Stomach (tissue), 4 donors: ENCODE measurements around the gene CXCR5.
A peak's percentile ranks its signal among the peaks of the same experiment; 100 is the strongest.

Experiments
- POLR2AphosphoS5 ChIP-seq, 3 donors: sonication (generic); formaldehyde crosslinking; IDR thresholded peaks; one replicate each; pipeline ENCODE4 v1.6.1; 2016; ENCODE audit warnings: antibody characterized with exemption in 3 of 3
- TF ChIP-seq, protein P1 (sequence below), 7 experiments: fragments of 450-650 bp in 4 of 7; fragments of 200-600 bp in 3 of 7; sonication (generic) in 3 of 7; IDR thresholded peaks; one replicate each; pipeline ENCODE4 v1.5.1; 2016 to 2019; ENCODE audit warnings: antibody characterized with exemption in 7 of 7, control low read depth in 2 of 7, mild to moderate bottlenecking in 1 of 7

DNA sequence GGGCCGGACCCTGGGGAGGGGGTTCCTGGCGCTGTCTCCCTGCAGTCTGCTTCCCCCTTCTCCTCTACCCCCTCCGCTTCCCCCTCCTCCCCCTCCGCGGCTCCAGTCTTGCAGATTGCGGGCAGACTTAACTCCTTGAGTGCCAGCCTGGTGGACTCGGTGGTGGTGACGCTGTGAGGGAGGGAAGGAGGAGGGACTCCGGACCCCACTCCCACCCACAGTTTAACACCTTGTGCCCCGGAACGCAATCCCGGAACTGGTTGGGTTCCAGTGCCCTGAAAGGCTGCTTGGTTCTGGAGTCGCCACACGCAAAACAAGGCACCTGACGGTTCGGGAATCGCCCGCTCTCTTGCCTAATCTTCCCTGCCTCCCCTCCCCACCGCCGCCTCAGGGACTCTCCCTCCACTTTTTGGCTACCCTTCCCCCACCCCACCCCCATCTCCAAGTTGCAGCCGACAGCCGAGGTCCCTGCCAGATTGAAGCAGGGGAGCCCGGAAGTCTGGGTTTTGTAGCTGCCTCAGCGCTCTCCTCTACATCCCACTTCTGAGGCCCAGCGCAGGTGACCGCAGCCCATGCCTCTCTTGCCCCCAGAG lies 45.9 kb downstream of the CXCR5 start:
- TF ChIP-seq, protein P1, sequence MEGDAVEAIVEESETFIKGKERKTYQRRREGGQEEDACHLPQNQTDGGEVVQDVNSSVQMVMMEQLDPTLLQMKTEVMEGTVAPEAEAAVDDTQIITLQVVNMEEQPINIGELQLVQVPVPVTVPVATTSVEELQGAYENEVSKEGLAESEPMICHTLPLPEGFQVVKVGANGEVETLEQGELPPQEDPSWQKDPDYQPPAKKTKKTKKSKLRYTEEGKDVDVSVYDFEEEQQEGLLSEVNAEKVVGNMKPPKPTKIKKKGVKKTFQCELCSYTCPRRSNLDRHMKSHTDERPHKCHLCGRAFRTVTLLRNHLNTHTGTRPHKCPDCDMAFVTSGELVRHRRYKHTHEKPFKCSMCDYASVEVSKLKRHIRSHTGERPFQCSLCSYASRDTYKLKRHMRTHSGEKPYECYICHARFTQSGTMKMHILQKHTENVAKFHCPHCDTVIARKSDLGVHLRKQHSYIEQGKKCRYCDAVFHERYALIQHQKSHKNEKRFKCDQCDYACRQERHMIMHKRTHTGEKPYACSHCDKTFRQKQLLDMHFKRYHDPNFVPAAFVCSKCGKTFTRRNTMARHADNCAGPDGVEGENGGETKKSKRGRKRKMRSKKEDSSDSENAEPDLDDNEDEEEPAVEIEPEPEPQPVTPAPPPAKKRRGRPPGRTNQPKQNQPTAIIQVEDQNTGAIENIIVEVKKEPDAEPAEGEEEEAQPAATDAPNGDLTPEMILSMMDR (IDR thresholded peaks at IDR 0.05) = no peak
- peak in 2 of 3 donors; percentile 64 to 70 for TF ChIP-seq POLR2AphosphoS5 (IDR thresholded peaks at IDR 0.05)
